Activated naive CD4-positive, alpha-beta T cell treated with anti-CD3 and anti-CD28 coated beads, Interleukin-2, amount 50 U/mL, for 24 hours (primary cell): ENCODE results near the gene GPC2.

Source experiments
- H3K27ac Mint-ChIP-seq: one replicate; pipeline ENCODE4 v1.8.0; 2021; ENCODE audit warnings: mild to moderate bottlenecking, mixed read lengths
- H3K27me3 Mint-ChIP-seq: one replicate; pipeline ENCODE4 v1.8.0; 2021; ENCODE audit warnings: mixed read lengths
- H3K36me3 Mint-ChIP-seq: one replicate; pipeline ENCODE4 v1.8.0; 2021; ENCODE audit warnings: mixed read lengths
- H3K4me1 Mint-ChIP-seq: one replicate; pipeline ENCODE4 v1.8.0; 2021; ENCODE audit warnings: mixed read lengths
- H3K4me3 Mint-ChIP-seq: one replicate; pipeline ENCODE4 v1.8.0; 2021; ENCODE audit warnings: mild to moderate bottlenecking, mixed read lengths
- H3K9me3 Mint-ChIP-seq: one replicate; pipeline ENCODE4 v1.8.0; 2021; ENCODE audit warnings: mixed read lengths

The GPC2 gene

DNA sequence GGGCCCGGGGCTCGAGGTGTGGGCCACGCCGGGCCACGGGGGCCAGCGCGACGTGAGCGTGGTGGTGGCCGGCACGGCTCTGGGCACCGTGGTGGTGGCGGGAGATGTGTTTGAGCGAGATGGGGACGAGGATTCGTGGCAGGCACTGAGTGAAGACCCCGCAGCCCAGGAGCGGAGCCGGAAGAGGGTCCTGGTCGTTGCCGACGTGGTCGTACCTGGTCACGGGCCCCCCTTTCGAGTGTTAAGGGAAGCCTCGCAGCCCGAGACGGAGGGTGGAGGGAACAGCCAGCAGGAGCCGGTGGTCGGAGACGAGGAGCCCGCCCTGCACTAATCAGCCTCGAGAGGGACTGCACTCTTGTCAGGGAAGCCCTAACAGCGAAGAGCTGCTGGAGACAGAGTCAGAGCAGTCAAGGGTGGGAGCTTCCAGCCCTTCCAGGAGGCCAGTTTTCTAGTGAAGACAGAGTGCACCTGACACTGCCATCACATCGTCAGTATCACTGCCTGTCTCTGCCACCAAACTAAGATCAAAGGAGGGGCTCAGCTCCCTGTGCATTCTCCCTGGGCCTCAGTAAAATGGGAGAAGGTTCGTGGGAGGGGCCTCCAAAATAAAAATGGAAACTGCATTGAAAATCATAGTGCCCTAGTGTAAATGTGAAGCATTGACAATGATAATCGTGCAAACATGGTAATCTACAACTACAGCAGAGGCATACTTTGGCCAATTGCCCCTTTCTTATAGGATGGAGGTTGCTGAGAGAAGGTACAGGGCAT lies 49.1 kb downstream of the GPC2 start:
- peaks cover 39% of the 10 kb centered on the region for H3K4me1 Mint-ChIP-seq
- no peaks in the 10 kb centered on the region for H3K27me3 Mint-ChIP-seq
- H3K27ac Mint-ChIP-seq = peak overlapping the region; percentile 81
- peak overlapping the region; percentile 98 for H3K4me3 Mint-ChIP-seq
- peaks cover 1% of the 10 kb centered on the region for H3K36me3 Mint-ChIP-seq
- no peaks in the 10 kb centered on the region for H3K9me3 Mint-ChIP-seq

DNA sequence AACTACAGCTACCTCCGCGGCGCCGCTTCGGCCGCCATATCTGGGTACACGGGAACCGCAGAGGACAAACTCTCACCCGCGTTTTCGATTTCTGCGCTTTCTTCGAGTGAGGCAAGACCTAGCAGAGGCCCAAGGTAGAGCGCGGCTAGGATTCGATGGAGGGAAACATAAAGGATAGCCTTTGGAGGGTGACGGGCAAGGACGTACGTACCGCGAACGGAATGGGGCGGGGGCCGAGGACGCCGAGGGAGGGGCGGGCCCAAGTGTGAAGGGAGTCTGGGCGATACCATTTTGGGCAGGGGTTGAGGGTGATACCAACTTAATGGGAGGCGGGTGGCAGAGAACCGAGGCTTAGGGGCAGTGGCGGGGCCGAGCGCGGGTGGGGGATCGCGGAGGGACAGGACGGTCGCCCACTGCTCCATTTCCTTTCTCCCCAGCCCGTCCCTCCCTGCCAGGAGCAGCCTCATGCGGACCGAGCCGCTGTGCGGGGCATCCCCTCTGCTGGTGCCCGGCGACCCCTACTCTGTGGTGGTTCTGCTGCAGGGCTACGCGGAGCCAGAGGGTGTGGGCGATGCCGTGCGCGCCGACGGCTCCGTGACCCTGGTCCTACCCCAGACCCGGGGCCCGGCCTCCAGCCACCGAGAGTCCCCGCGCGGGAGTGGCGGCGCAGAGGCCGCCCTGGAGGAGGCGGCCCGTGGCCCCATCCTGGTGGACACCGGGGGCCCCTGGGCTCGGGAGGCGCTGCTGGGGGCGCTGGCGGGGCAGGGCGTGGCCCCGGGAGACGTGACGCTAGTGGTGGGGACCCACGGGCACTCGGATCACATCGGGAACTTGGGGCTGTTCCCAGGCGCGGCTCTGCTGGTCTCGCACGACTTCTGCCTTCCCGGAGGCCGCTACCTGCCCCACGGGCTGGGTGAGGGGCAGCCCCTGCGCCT lies 50.0 kb downstream of the GPC2 start, which contains the start of gene MBLAC1:
Gene MBLAC1 (plus strand): TSS at position 37 of the 935 bp plus-strand sequence. CDS start 429 bp downstream, at position 466.
- H3K27ac Mint-ChIP-seq = peak within 1 kb of the TSS; percentile 98
- no peaks in the 10 kb centered on the region for H3K9me3 Mint-ChIP-seq
- H3K4me3 Mint-ChIP-seq = peak within 1 kb of the TSS; percentile 98
- peaks cover 2% of the 10 kb centered on the region for H3K36me3 Mint-ChIP-seq
- no peaks in the 10 kb centered on the region for H3K27me3 Mint-ChIP-seq
- H3K4me1 Mint-ChIP-seq = peaks cover 37% of the 10 kb centered on the region

DNA sequence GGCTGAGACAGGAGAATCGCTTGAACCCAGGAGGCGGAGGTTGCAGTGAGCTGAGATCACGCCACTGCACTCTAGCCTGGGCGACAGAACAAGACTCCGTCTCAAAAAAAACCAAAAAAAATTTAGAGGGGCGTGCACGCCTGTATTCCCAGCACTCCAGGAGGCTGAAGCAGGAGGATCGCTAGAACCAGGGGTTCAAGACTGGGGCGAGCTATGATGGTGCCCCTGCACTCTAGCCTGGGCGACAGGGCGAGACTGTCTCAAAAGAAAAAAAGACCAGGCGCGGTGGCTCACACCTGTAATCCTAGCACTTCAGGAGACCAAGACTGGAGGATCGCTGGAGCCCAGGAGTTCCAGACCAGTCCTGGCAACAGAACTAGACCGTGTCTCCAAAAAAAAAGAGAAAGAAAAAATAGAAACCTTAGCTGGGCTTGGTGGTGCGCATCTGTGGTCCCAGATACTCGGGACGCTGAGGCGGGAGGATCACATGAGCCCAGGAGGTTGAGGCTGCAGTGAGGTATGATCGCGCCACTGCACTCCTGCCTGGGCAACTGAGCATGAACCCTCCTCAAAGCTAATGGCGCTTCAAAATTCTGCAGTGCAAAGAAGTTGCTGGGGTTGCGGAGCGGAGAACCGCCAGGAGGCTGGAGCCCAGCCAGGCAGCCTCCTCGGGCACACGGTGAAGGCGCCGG lies 50.8 kb downstream of the GPC2 start:
- Mint-ChIP-seq H3K27me3 (no peaks in the 10 kb centered on the region), H3K9me3 (no peaks in the 10 kb centered on the region)

DNA sequence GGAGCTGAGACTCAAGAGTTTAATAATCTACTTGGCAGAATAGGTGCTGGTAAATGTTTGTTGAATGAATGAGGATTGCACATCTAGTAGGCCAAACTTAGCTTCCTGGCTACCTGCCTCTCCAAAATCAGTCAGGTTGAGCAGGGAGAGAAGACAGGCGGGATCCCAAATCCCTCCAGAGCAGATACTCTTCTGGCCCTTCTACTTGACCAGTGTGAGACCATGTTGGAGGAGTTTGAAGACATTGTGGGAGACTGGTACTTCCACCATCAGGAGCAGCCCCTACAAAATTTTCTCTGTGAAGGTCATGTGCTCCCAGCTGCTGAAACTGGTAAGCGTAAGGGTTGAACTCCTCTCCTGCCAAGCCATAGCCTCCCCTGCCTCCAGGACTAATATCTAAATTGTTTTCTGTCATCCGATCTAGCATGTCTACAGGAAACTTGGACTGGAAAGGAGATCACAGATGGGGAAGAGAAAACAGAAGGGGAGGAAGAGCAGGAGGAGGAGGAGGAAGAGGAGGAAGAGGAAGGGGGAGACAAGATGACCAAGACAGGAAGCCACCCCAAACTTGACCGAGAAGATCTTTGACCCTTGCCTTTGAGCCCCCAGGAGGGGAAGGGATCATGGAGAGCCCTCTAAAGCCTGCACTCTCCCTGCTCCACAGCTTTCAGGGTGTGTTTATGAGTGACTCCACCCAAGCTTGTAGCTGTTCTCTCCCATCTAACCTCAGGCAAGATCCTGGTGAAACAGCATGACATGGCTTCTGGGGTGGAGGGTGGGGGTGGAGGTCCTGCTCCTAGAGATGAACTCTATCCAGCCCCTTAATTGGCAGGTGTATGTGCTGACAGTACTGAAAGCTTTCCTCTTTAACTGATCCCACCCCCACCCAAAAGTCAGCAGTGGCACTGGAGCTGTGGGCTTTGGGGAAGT lies 52.6 kb downstream of the GPC2 start:
- H3K9me3 Mint-ChIP-seq = no peaks in the 10 kb centered on the region
- H3K4me3 Mint-ChIP-seq = peak overlapping the region; percentile 98
- H3K27ac Mint-ChIP-seq = peak overlapping the region; percentile 46
- H3K4me1 Mint-ChIP-seq = peaks cover 37% of the 10 kb centered on the region
- H3K36me3 Mint-ChIP-seq = peaks cover 2% of the 10 kb centered on the region
- H3K27me3 Mint-ChIP-seq = no peaks in the 10 kb centered on the region

More for the DNA sequence above, 50.8 kb downstream of the GPC2 start:
- Mint-ChIP-seq H3K36me3 (peaks cover 2% of the 10 kb centered on the region), H3K27ac (peak overlapping the region; percentile 98), H3K4me3 (peak overlapping the region; percentile 98), H3K4me1 (peaks cover 33% of the 10 kb centered on the region)

DNA sequence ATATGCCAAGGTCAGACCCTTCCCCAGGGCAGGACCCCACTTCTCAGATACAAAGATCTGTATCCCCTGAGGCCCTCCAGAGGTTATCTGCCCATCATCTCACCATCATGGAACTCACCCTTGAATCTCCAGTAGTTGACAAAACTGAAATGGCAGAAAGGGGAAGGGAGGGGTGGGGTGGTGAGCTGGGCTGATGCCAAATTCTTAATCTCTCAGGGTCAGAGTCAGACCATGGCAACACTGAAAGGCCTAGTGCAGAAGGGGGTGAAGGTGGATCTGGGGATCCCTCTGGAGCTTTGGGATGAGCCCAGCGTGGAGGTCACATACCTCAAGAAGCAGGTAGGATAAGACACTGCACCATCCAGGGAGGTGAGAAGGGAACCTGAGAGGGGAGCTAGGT lies 54.6 kb downstream of the GPC2 start:
- Mint-ChIP-seq H3K36me3 (peaks cover 2% of the 10 kb centered on the region), H3K4me1 (peaks cover 45% of the 10 kb centered on the region), H3K27ac (no peak overlapping the region), H3K4me3 (no peak overlapping the region), H3K9me3 (no peaks in the 10 kb centered on the region), H3K27me3 (no peaks in the 10 kb centered on the region)

- H3K36me3 Mint-ChIP-seq = peaks cover 2% of the 10 kb centered on the region
- H3K9me3 Mint-ChIP-seq = no peaks in the 10 kb centered on the region
- H3K27me3 Mint-ChIP-seq = no peaks in the 10 kb centered on the region
- no peak overlapping the region for H3K27ac Mint-ChIP-seq
- H3K4me1 Mint-ChIP-seq = peaks cover 45% of the 10 kb centered on the region
- no peak overlapping the region for H3K4me3 Mint-ChIP-seq
Observed at GRCh38 chr7:100122067-100122466, 55.1 kb downstream of the GPC2 start.

- Mint-ChIP-seq H3K4me3 (peak overlapping the region; percentile 94), H3K9me3 (no peaks in the 10 kb centered on the region), H3K4me1 (peaks cover 47% of the 10 kb centered on the region), H3K27ac (peak overlapping the region; percentile 100), H3K36me3 (peaks cover 4% of the 10 kb centered on the region), H3K27me3 (no peaks in the 10 kb centered on the region)
Observed at GRCh38 chr7:100120733-100121036, 56.5 kb downstream of the GPC2 start.

DNA sequence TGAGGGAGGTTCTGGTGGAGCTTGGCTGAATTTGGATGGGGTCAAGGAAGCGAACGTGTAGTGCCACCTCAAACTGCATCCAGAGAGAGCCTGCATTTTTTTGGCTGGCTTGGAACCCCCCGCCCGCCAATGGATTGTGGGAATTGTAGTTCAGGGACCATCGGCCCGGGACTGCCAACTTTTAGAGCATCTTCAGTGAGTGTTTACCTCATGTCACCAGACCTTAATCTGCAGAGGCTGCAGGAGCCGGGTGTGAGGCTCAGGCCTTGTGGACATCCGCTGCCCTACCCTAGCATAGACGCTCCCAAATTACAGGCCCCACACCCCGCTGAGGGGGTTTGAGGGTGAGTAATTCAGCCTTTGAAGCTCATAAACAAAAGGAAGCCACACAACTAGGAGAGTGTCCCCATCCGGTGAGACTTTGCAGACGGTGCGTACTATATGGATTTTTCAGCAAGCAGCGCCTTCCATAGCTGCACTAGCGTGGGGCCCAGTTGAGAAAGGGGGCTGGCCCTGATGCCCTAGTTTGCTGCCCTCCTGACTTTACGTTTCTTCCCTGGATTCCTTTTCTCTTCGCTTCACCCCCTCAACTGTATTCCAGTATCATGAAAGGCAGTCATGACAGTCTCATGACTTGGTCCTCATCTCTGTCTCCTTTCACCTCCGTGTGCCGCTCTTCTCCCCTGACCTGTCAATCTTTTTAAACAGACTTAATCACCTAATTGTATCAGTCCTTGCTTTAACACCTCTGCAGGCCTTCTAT lies 57.0 kb downstream of the GPC2 start:
- H3K4me1 Mint-ChIP-seq = peaks cover 41% of the 10 kb centered on the region
- no peaks in the 10 kb centered on the region for H3K9me3 Mint-ChIP-seq
- peak overlapping the region; percentile 94 for H3K4me3 Mint-ChIP-seq
- peak overlapping the region; percentile 100 for H3K27ac Mint-ChIP-seq
- peaks cover 4% of the 10 kb centered on the region for H3K36me3 Mint-ChIP-seq
- no peaks in the 10 kb centered on the region for H3K27me3 Mint-ChIP-seq
